HTR-8/SVneo (cell line): ENCODE results near the gene AFF3.

Source experiments
- DNase-seq: peaks from one replicate; pipeline ENCODE4 v3.0.0; 2011; ENCODE audit warnings: low spot score, mixed read lengths; ENCODE audit not compliant: insufficient read length
- FAIRE-seq: peaks from 2 replicates; lab custom pipeline; 2011; peaks lifted over from hg19 to GRCh38; lab: Jason Lieb, UNC

AFF3 gene

GRCh38 chr2:100053087-100053885 lies 89.1 kb downstream of the AFF3 start:
- no peak for FAIRE-seq
- DNase-seq = no peak

- DNase-seq = no peak
- no peak for FAIRE-seq
Measured at GRCh38 chr2:100052650-100053049, 89.7 kb downstream of the AFF3 start.

GRCh38 chr2:100051253-100051652 lies 91.1 kb downstream of the AFF3 start:
- FAIRE-seq = no peak

DNA sequence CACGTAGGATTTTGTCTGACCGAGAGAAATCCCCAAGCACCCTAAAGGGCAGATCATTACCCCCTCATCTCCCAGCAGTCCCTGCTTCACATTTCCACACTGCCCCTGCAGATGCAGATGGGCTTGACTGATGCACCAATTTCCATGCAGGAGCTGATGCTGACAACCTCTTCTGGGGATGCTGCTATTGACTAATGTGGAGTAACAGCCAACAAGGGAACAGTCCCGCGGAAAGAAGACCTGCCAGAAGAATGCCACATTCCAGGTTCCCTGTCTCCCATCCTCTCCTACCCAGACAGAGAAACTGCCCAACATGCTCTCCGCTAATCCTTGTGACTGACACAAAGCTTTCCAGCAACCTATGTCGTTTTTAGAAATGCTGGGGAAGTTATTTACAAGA lies 91.7 kb downstream of the AFF3 start:
- FAIRE-seq = no peak
- no peak for DNase-seq

More at GRCh38 chr2:100051253-100051652, 91.1 kb downstream of the AFF3 start:
- DNase-seq = no peak

GRCh38 chr2:100046961-100047947 lies 95.1 kb downstream of the AFF3 start:
- DNase-seq (no peak), FAIRE-seq (no peak)

DNA sequence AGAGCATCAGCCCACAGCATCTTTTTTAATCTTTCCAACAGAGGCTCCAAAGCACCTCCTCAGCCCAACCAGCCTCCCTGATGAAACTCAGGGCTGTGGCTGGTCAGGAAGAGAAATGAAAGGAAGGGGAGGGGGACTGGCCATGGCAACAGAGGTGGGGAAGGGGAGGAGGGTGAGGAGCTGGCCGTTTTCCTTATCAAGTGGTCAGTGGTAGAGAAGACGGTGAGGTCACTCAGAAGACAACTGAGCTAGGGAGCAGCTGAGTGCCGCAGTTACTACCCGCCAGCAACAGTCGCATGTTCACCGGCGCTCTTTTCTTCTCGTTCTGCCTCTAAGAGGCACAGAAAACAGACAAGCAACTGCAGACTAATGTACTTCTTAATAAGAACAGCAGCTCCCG lies 97.4 kb downstream of the AFF3 start:
- FAIRE-seq (no peak), DNase-seq (no peak)

DNA sequence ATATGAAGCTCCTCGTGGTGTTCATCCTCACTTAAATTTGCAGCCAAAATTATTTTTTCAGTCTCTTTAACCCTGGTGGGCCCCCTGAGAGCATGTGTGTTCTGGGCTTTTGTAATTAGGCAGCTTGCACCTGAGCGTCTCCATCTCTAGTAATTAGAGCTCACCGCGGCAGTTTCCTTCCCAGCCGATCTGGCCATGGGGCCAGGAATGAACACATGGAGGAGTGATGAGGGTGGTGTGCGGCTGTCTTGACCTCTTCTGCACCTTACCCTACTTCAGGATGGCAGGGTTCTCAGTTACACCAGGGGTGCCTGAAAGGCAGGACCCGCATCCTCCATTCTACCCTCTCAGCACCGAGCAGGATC lies 98.5 kb downstream of the AFF3 start:
- no peak for FAIRE-seq

DNA sequence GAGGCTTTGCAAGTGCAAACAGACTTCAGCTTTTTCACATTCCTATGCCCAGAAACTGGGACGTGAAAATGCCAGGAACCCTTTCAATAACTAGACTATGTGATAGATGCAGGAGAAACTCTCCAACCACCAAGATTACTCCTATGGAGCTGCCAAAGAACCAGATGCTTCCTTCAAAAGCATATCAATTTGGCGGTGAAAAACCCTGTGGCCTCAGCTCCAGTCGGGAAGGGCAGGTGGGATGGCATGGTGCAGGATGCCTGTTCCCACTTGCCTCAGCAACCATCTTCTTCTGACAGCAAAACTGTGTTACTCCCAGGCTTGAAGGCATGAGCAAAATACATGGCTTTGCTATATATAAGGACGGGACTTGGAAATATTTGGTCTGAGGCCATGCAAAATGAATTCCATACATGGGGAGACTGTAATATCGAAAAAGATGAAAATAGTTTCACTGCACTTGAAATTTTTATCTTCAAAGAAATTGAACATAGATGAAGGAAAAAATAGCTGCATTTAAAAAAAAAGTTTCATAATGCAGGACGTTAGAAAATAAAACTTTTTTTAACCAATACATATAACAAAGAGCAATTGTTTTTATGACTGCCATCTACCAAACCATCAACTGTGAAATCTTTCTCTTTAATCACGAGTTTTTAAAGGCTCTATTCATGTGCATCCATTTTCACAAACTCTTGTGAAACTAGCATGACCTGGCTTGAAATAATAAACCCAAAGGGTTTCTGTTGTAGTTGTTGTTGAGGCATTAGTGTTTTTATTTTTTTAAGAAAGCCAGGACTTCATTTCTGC lies 99.1 kb downstream of the AFF3 start:
- FAIRE-seq = no peak
- no peak for DNase-seq

More for the DNA sequence above, 98.5 kb downstream of the AFF3 start:
- DNase-seq = no peak

DNA sequence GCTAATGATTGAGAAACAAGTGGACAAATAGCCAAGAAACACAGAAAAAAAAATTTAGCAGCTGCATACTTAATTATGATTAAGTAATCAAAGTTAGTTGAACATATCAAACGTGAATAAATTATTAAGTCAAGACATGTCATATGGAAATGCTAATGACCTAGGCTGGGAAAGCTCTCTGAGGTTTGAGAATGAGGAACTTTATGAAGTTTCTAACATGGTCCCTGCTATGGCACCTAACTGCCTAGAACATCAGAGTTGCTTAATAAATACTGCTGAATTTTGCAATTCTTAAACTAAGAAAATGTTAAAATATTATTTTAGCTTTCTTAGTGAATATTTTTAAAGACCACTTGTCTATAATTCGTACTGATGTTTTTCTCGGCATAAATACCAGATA lies 99.8 kb downstream of the AFF3 start:
- DNase-seq = no peak
- FAIRE-seq = no peak

DNA sequence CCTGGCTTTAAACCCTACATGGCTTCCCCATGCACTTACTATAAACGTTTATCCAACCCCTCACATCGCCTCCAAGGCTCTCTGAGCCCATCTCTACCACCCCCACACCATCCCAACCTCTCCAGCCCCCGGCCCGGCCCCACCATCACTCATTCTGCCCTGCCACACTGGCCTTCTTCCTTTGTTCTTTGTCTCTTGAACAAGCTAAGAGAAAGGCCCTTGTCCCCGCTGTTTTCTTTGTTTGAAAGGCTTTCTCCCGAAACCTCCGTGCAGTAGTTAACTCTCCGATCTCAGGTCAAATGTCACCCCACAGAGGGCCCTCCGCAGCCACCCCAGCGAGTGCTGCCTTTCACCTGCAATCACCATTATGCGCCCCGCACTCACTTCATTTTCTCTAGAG lies 100.4 kb downstream of the AFF3 start:
- FAIRE-seq = no peak
- DNase-seq = no peak

DNA sequence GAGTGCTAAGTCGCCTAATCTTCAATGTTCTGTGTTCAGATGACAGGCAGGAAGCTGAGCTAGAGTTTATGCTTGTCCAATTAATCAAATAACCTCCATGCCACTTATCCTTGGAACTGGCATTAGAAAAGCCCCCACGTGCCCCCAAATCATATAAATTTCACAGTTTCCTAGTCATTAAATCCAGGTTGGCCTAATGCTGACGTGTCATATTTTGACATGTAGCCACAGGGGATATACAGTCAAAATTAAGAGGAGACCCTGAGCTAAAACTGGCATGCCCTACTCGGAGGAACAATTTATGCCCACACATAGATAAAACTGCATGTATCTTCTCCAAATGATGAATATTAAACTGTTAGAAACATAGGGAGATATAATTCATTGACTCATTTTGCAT lies 101.0 kb downstream of the AFF3 start:
- DNase-seq (no peak), FAIRE-seq (no peak)

DNA sequence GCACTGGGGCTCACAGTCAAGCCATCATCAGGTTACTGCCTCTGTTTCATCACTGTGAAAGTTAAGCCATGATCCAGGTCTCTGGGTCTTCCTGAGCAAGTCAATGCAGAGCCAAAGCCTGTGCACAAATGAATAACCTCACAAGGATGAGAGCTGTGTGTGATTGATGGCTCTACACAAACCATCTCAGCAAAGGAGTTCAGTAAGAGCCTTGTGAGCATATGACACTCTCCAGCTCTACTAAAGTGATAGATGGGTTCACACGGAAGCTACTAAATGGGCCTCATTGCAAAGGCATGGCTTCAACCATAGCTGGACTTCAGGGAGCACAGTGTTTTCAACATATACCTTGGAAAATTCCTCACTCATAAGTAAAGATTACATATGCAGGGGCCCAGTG lies 101.5 kb downstream of the AFF3 start:
- DNase-seq (no peak), FAIRE-seq (no peak)

DNA sequence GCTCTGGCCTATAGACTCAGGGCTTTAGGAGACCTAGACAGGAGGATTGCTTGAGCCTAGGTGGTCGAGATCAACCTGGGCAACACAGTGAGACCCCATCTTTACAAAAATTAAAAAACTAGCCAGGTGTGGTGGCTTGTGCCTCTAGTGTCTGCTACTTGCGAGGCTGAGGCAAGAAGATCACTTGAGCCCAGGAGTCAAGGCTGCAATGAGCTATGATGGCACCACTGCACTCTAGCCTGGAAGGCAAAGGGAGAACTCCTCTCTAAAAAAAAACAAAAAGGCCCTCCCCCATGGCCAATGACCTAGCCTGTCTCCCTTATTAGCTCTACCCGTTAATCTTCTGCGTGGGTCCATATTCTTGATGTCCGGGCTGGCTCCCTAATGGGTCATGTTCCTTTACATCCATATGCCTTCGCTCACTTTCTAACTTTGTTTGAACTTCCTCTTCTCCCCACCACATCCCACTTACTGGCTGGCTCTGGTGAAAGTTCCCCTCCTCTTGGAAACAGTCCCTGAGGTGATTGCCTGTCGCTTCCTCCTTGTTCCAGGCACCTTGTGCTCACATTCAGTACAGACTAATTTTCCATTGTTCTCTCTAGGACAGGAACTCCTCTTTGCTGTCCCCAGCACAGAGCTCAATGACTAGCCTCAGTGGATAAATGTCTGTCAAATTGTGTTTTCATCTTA lies 103.0 kb downstream of the AFF3 start:
- DNase-seq (no peak), FAIRE-seq (no peak)

GRCh38 chr2:100038011-100038410 lies 104.4 kb downstream of the AFF3 start:
- FAIRE-seq (no peak), DNase-seq (no peak)

DNA sequence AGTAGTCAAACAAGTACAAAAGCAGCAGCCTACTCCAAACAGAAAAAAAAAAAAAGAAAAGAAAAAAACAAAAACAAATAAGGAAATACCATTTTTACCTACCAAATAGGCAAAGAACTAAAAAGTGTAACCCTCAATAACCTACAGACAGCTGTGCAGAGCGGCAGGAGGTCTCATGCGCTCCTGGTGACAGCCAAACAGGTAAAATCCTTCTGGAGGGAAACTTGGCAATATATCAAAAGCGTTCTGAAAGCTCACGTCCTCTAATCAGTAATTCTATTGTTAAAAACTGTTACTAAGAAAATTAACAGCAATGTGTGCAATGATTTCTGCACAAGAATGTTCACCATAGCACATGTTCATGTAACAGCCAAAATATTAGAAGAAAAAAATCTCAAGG lies 105.6 kb downstream of the AFF3 start:
- FAIRE-seq (no peak), DNase-seq (no peak)

DNA sequence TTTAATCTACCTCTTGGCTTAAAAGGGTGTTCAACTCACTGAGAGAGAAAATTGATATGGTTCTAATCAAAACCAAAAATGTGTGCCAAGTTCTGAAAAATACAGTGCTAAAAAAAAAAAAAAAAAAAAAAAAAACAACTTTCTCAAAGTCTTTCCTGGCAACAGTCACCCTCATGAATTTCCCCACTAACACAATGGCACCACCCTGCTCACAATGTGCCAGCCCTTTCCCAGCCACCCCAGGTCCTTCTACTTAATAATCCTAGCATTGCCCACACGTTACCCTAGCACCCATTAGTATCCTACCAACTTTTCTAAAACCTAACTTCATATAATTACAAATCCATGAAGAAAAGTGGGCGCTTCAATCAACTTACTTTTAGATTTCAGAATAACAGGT lies 106.4 kb downstream of the AFF3 start:
- no peak for DNase-seq
- FAIRE-seq = no peak

DNA sequence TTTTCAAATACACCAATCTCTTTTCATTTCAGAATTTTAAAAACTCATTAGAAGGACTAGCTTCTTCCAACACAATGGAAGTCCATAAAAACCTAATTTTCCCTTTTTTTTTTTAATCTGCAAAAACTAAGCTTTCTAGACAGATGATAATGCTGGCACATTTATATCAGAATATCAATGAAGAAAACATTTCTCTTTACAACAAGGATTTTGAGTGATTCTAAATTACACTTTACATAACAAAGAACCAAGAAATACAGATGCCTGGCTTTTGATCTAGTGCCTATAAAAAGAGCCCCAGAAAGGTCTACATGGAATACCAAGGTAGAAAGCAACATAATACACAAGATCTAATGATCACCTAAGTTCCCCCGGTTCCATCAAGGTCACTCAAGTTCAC lies 108.0 kb downstream of the AFF3 start:
- FAIRE-seq (no peak), DNase-seq (no peak)

DNA sequence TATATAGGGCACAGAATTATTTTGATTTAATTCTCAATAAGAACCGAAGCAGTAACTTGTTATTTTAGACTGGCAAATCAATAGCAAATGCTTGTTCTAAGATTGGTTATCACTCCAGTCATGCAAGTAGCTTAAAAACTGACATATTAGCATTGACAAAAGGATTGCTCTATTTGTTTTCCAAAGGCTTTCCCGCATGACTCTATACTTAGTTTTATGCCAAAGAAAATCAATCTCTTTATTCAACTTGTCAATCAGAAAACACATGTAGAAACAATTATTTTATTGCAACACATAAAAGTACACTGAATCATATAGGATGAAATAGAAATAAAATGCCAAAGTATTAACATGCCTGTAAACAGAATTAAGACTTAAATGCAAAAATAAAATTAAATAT lies 108.4 kb downstream of the AFF3 start:
- DNase-seq = no peak
- FAIRE-seq = no peak

- DNase-seq (no peak), FAIRE-seq (no peak)
Measured at GRCh38 chr2:100031604-100032003, 110.8 kb downstream of the AFF3 start.

GRCh38 chr2:100029460-100029859 lies 112.9 kb downstream of the AFF3 start:
- DNase-seq (no peak), FAIRE-seq (peak; percentile 26)
